Measurements from ENCODE around the gene CCDC24.
A peak's percentile ranks its signal among the peaks of the same experiment; 100 is the strongest.

Gene CCDC24

GRCh38 chr1:44000122-44000665 lies 8.8 kb downstream of the CCDC24 start:
- DNase-seq = no peak

GRCh38 chr1:44002165-44002564 lies 10.8 kb downstream of the CCDC24 start:
- no peak for DNase-seq

GRCh38 chr1:44002606-44003157 lies 11.3 kb downstream of the CCDC24 start:
- no peak for DNase-seq

- DNase-seq = no peak
Measured at GRCh38 chr1:44008259-44008658, 16.9 kb downstream of the CCDC24 start.

GRCh38 chr1:44010935-44011471 lies 19.6 kb downstream of the CCDC24 start:
- DNase-seq = no peak

- DNase-seq = peak; percentile 39
Measured at GRCh38 chr1:44012404-44012803, 21.0 kb downstream of the CCDC24 start.

- DNase-seq = no peak
Measured at GRCh38 chr1:44012941-44013609, 21.7 kb downstream of the CCDC24 start.

- no peak for DNase-seq
Measured at GRCh38 chr1:44013949-44014348, 22.6 kb downstream of the CCDC24 start.

GRCh38 chr1:44014365-44015104 lies 23.1 kb downstream of the CCDC24 start:
- DNase-seq = no peak

GRCh38 chr1:44015206-44015605 lies 23.8 kb downstream of the CCDC24 start:
- DNase-seq = no peak

GRCh38 chr1:44016041-44016889 lies 24.9 kb downstream of the CCDC24 start:
- no peak for DNase-seq

GRCh38 chr1:44016890-44017400 lies 25.5 kb downstream of the CCDC24 start:
- DNase-seq = no peak

GRCh38 chr1:44019466-44019948 lies 28.1 kb downstream of the CCDC24 start:
- no peak for DNase-seq

GRCh38 chr1:44020464-44020863 lies 29.1 kb downstream of the CCDC24 start:
- no peak for DNase-seq

GRCh38 chr1:44021156-44021555 lies 29.8 kb downstream of the CCDC24 start:
- DNase-seq = no peak

- no peak for DNase-seq
Measured at GRCh38 chr1:44021581-44022321, 30.4 kb downstream of the CCDC24 start.

- no peak for DNase-seq
Measured at GRCh38 chr1:44024031-44024902, 32.9 kb downstream of the CCDC24 start.

GRCh38 chr1:44024903-44025525 lies 33.6 kb downstream of the CCDC24 start:
- no peak for DNase-seq

GRCh38 chr1:44025816-44026215 lies 34.4 kb downstream of the CCDC24 start:
- DNase-seq = peak; percentile 25

GRCh38 chr1:44027320-44027719 lies 35.9 kb downstream of the CCDC24 start:
- no peak for DNase-seq
